Hepatocyte (in vitro differentiated cells): ENCODE measurements around the gene HOXA6.

Experiments
- EZH2 ChIP-seq: fragments of 200-600 bp; sonication (generic); IDR thresholded peaks from 2 replicates; pipeline ENCODE4 v1.6.1; 2016; ENCODE audit warnings: antibody characterized with exemption, mild to moderate bottlenecking, borderline replicate concordance
- TF ChIP-seq, protein P1 (sequence below): fragments of 200-600 bp; sonication (generic); IDR thresholded peaks from 2 replicates; pipeline ENCODE4 v1.5.1; 2016; ENCODE audit warnings: antibody characterized with exemption, mild to moderate bottlenecking; ENCODE audit not compliant: poor library complexity

DNA sequence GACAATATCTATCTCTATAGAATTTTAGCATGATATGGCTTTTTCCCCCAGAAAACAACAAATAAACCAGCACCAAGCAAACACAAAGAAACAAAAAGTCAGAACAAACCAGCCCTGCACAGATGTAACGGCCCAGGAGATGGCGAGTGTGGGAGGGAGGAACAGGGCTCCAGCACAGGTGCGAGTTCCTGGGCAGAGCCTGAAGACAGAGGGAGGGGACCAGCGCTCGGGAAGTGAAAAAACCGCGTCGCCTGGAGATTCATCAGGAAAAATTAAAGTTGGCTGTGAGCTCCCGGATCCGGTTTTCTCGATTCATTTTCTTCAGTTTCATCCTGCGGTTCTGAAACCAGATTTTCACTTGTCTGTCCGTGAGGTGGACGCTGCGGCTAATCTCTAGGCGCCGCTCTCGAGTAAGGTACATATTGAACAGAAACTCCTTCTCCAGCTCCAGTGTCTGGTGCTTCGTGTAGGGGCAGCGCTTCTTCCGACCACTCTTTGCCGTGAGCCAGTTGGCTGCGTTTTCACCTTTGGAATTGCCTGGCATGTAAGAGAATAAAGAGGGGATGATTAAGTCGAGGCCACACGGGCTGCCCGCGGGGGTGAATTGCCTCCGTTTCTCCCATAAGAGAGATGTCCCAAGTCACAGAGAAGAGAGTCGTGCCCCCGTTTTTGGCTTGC, 24.2 kb upstream of the HOXA6 start:
- TF ChIP-seq, protein P1, sequence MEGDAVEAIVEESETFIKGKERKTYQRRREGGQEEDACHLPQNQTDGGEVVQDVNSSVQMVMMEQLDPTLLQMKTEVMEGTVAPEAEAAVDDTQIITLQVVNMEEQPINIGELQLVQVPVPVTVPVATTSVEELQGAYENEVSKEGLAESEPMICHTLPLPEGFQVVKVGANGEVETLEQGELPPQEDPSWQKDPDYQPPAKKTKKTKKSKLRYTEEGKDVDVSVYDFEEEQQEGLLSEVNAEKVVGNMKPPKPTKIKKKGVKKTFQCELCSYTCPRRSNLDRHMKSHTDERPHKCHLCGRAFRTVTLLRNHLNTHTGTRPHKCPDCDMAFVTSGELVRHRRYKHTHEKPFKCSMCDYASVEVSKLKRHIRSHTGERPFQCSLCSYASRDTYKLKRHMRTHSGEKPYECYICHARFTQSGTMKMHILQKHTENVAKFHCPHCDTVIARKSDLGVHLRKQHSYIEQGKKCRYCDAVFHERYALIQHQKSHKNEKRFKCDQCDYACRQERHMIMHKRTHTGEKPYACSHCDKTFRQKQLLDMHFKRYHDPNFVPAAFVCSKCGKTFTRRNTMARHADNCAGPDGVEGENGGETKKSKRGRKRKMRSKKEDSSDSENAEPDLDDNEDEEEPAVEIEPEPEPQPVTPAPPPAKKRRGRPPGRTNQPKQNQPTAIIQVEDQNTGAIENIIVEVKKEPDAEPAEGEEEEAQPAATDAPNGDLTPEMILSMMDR: no peak
- no peak for TF ChIP-seq EZH2
